ENCODE data around the gene MAPK10.
"Not testable (repeated sequence)": the region's sequence is repeated elsewhere in the genome, so short reads cannot be mapped to it uniquely, and the experiment has no call there.

Gene MAPK10

GRCh38 chr4:86178211-86178610 lies 181.6 kb downstream of the MAPK10 start:
- no peak for DNase-seq

GRCh38 chr4:86174506-86174905 lies 185.3 kb downstream of the MAPK10 start:
- DNase-seq: no peak

GRCh38 chr4:86168335-86168734 lies 191.5 kb downstream of the MAPK10 start:
- DNase-seq: not testable (repeated sequence)

GRCh38 chr4:86160426-86160825 lies 199.4 kb downstream of the MAPK10 start:
- no peak for DNase-seq

GRCh38 chr4:86159216-86159615 lies 200.6 kb downstream of the MAPK10 start:
- no peak for DNase-seq

- DNase-seq: no peak
Measured at GRCh38 chr4:86156531-86156930, 203.3 kb downstream of the MAPK10 start.

GRCh38 chr4:86155766-86156165 lies 204.1 kb downstream of the MAPK10 start:
- no peak for DNase-seq

GRCh38 chr4:86152454-86152853 lies 207.4 kb downstream of the MAPK10 start:
- no peak for DNase-seq

- no peak for DNase-seq
Measured at GRCh38 chr4:86151196-86151595, 208.7 kb downstream of the MAPK10 start.

- no peak for DNase-seq
Measured at GRCh38 chr4:86141161-86141560, 218.7 kb downstream of the MAPK10 start.

GRCh38 chr4:86132468-86132867 lies 227.4 kb downstream of the MAPK10 start:
- DNase-seq: no peak

GRCh38 chr4:86131456-86131855 lies 228.4 kb downstream of the MAPK10 start:
- no peak for DNase-seq

- no peak for DNase-seq
Measured at GRCh38 chr4:86130160-86130933, 229.5 kb downstream of the MAPK10 start.

- no peak for DNase-seq
Measured at GRCh38 chr4:86129546-86129945, 230.3 kb downstream of the MAPK10 start.

GRCh38 chr4:86122404-86122803 lies 237.4 kb downstream of the MAPK10 start:
- DNase-seq: no peak

- DNase-seq: no peak
Measured at GRCh38 chr4:86118711-86119110, 241.1 kb downstream of the MAPK10 start.

- DNase-seq: no peak
Measured at GRCh38 chr4:86117705-86118302, 242.0 kb downstream of the MAPK10 start.

GRCh38 chr4:86114563-86114962 lies 245.3 kb downstream of the MAPK10 start:
- no peak for DNase-seq

GRCh38 chr4:86108834-86109233 lies 251.0 kb downstream of the MAPK10 start:
- DNase-seq: no peak

- DNase-seq: no peak
Measured at GRCh38 chr4:86108137-86108536, 251.7 kb downstream of the MAPK10 start.

GRCh38 chr4:86107112-86107511 lies 252.7 kb downstream of the MAPK10 start:
- DNase-seq: no peak

GRCh38 chr4:86106475-86106874 lies 253.4 kb downstream of the MAPK10 start:
- DNase-seq: no peak

GRCh38 chr4:86101841-86102240 lies 258.0 kb downstream of the MAPK10 start:
- DNase-seq: no peak

- no peak for DNase-seq
Measured at GRCh38 chr4:86101410-86101809, 258.4 kb downstream of the MAPK10 start.
